Ecto neural progenitor cell (in vitro differentiated cells): ENCODE results near the gene EIF3CL.
"Not testable (repeated sequence)": the region's sequence is repeated elsewhere in the genome, so short reads cannot be mapped to it uniquely, and the experiment has no call there.

Experiments
- DNase-seq: peaks from one replicate; pipeline ENCODE4 v3.0.0-alpha.2; 2018; ENCODE audit warnings: low spot score

EIF3CL gene

DNA sequence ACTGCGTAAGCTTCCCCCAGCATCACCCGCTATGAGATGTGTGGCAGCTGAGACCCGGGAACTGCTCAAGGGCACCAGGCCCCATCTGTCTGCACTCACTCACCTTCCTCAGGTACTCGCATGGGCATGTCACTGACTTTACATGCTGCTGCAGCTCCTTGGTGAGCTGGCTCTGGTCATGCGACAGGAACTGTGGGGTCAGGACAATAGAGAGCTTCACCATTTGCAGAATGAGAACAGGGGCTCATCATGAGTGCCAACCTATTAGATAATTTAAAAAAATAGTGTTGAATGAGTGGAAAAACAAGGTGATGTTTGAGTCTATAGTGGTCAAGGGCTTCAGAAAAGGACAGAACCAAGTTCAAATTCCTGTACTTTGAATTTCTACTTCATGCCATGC is 41.0 kb downstream of the EIF3CL start:
- DNase-seq, result not testable (repeated sequence)

DNA sequence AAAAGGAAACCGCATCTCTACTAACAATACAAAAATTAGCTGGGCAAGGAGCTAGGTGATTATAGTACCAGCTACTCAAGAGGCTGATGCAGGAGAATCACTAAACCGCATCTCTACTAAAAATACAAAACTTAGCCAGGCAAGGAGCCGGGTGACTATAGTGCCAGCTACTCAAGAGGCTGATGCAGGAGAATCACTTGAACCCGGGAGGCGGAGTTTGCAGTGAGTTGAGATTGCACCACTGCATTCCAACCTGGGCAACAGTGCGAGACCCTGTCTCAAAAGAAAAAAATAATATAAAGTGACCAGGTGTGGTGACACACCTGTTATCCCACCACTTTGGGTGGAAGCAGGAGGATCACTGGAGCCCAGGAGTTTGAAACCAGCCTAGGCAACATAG is 65.4 kb downstream of the EIF3CL start:
- not testable (repeated sequence) for DNase-seq

DNA sequence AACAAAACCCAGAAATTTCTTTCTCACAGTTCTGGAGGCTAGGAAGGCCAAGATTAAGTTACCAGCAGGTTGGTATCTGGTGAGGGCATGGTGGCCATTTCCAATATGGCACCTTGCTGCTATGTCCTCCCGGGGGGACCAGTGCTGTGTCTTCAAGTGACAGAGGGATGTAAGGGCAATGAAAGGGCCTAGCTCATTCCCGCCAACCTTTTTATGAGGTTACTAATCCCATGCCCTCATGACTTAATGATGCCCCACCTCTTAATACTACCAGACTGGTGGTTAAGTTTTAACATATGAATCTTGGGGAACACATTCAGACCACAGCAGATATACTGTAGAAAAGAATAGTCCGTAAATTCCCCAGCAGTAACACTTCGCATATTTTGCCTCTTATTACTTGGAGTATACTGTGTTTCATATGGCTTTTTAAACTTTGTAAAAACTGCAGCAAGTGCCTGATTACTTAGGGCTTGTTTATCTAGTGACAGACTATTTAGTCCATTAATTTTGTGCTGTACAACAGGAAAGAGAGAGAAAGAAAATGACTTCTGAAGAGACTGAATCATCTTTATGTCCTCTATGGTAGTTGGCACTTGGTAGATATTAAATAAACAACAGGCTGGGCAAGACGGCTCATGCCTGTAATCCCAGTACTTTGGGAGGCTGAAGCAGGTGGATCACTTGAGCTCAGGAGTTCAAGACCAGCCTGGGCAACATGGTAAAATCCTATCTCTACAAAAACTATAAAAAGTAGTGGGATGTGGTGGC is 66.5 kb downstream of the EIF3CL start:
- DNase-seq, result not testable (repeated sequence)

DNA sequence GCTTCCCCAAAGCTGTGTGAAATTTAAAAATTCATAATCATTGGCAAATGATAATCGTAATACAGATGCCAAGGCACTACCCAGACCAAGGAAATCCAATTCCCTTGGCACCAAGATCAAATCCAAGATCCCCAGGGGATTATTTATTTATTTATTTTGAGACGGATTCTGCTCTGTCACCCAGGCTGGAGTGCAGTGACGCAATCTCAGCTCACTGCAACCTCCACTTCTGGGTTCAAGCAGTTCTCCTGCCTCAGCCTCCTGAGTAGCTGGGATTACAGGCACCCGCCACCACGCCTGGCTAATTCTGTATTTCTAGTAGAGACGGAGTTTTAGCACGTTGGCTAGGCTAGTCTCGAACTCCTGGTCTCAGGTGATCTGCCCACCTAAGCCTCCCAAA is 68.0 kb downstream of the EIF3CL start:
- not testable (repeated sequence) for DNase-seq

DNA sequence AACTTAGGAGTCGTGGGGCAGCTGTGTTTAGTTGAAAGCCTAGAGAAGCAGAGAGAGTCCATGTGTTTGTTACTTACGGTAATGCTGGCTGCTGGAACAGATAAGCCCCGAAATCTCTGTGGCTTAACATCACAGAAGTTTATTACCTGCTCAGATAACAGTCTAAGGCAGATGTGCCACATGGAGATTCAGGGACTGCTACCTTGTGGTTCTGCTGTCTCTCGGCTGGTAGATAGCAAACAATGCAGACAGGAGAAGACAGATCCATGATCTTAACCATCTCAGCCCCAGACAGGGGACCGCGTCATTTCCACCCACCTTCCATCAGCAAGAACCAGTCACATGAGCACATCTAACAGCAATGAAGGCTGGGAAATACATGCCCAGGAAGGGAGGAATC is 71.0 kb downstream of the EIF3CL start:
- DNase-seq, result not testable (repeated sequence)

DNA sequence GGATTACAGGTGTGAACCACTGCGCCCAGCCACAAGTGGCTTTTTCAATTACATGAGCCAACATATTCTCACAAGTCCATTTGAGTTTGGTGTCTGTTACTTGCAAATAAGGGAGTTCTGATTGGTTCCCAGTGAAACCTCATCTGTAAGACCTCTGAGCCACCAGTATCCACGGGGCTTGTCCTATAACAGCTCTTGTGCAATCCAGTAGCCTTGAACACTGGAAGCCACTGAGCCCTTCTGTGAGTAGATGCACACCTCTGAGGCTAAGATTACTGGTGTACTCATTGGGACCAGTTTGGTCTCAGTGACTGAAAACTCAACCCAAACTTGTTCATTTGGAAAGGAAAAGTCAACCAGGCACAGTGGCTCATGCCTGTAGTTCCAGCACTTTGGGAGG is 72.7 kb downstream of the EIF3CL start:
- DNase-seq, result not testable (repeated sequence)

DNA sequence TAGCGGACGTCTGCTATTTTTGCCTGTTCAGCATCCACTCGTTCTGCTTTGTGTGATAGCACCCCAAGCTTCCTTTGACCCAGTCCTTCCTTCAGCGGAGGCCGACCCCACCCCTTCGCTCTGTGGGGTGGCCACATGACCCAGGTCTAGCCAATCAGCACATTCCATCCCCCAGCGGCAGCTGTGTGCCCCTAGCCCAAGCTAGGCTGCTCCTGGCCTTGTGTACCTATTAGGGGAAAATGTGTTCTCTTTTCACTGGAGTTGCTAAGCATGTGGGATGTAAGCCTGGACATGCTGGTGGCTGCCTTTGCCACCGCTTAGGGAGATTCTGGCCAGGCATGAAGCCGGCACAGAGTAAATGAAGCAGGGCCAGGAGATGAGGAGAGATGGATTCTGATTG is 73.4 kb downstream of the EIF3CL start:
- peak; percentile 72 for DNase-seq
